Measurements from ENCODE around the gene TOB2. TPM values are rescaled to one million over a fixed set of nuclear protein-coding genes. Genes with fewer than 3 reads are reported as not detected.

The TOB2 gene
- total and polyA plus RNA-seq, 7 donors: 9.5 to 111 (median 26.1) TPM

GRCh38 chr22:41410311-41410751, 36.3 kb downstream of the TOB2 start:
- Histone ChIP-seq H3K27ac (peak overlapping the region; percentile 97), H3K4me3 (no peak overlapping the region), H3K27me3 (ENCODE audit: insufficient read depth in 3 of 3, low read length in 2 of 3) (no peaks in the 10 kb centered on the region), H3K36me3 (ENCODE audit: insufficient read depth in 1 of 2, low read depth in 1 of 2) (no peaks in the 10 kb centered on the region), H3K9me3 (no peaks in the 10 kb centered on the region), H3K4me1 (peaks cover 45% of the 10 kb centered on the region)
- TF ChIP-seq, protein P1, sequence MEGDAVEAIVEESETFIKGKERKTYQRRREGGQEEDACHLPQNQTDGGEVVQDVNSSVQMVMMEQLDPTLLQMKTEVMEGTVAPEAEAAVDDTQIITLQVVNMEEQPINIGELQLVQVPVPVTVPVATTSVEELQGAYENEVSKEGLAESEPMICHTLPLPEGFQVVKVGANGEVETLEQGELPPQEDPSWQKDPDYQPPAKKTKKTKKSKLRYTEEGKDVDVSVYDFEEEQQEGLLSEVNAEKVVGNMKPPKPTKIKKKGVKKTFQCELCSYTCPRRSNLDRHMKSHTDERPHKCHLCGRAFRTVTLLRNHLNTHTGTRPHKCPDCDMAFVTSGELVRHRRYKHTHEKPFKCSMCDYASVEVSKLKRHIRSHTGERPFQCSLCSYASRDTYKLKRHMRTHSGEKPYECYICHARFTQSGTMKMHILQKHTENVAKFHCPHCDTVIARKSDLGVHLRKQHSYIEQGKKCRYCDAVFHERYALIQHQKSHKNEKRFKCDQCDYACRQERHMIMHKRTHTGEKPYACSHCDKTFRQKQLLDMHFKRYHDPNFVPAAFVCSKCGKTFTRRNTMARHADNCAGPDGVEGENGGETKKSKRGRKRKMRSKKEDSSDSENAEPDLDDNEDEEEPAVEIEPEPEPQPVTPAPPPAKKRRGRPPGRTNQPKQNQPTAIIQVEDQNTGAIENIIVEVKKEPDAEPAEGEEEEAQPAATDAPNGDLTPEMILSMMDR (IDR thresholded peaks at IDR 0.05): no peak
- peak; percentile 64 to 78 (median 74) for ATAC-seq
- 17 to 37% (median 23%) methylated on average over 3 to 7 of the region's 7 CpGs for WGBS, 3 donors
- DNase-seq: peak; percentile 78 to 94
- intact Hi-C loops (cut with DNase I): no loop called here

- no peaks in the 10 kb centered on the region for H3K27me3 ChIP-seq (ENCODE audit: insufficient read depth in 3 of 3, low read length in 2 of 3)
- no peaks in the 10 kb centered on the region for H3K36me3 ChIP-seq (ENCODE audit: insufficient read depth in 1 of 2, low read depth in 1 of 2)
- TF ChIP-seq, protein P1 (IDR thresholded peaks at IDR 0.05): no peak
- ATAC-seq: no peak
- no peak overlapping the region for H3K4me3 ChIP-seq
- peak overlapping the region; percentile 97 for H3K27ac ChIP-seq
- 52 to 76% (median 55%) methylated on average over 8 of the region's 8 CpGs for WGBS, 3 donors
- DNase-seq: no peak
- intact Hi-C loops (cut with DNase I): no loop called here
- H3K9me3 ChIP-seq: no peaks in the 10 kb centered on the region
- H3K4me1 ChIP-seq: peaks cover 36% of the 10 kb centered on the region
Measured at GRCh38 chr22:41408665-41409064, 37.9 kb downstream of the TOB2 start.

- 76 to 84% (median 83%) methylated on average over 3 of the region's 3 CpGs for WGBS, 3 donors
- no peak overlapping the region for H3K27ac ChIP-seq
Measured at GRCh38 chr22:41407433-41407832, 39.2 kb downstream of the TOB2 start.

DNA sequence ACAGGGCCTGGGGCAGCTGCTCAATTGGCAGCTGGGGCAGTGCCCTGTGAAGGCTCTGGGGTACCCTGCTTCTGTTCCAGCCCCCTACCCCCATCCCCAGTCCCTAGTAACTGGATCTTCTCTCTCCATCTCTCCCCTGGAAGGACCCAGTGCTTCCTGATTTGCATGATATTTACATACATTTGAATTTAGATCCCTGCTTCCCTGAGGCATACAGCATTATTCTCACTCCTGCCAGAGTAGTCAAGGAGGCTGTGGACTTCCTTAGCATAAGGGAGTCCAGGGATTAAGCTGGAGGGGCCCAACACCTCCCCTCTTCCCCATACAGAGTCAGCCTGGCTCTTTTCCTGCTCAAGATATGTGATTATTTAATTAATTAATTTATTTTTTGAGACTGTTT, 40.2 kb downstream of the TOB2 start:
- Histone ChIP-seq H3K4me1 (peaks cover 40% of the 10 kb centered on the region), H3K36me3 (ENCODE audit: insufficient read depth in 1 of 2, low read depth in 1 of 2) (no peaks in the 10 kb centered on the region), H3K4me3 (no peak overlapping the region), H3K9me3 (no peaks in the 10 kb centered on the region), H3K27me3 (ENCODE audit: insufficient read depth in 3 of 3, low read length in 2 of 3) (no peaks in the 10 kb centered on the region), H3K27ac (no peak overlapping the region)
- intact Hi-C loops (cut with DNase I): no loop called here
- ATAC-seq (no peak), DNase-seq (no peak)
- TF ChIP-seq, protein P1 (IDR thresholded peaks at IDR 0.05): no peak

More at GRCh38 chr22:41407433-41407832, 39.2 kb downstream of the TOB2 start:
- Histone ChIP-seq H3K4me3 (no peak overlapping the region), H3K9me3 (no peaks in the 10 kb centered on the region), H3K36me3 (ENCODE audit: insufficient read depth in 1 of 2, low read depth in 1 of 2) (no peaks in the 10 kb centered on the region), H3K4me1 (peaks cover 38% of the 10 kb centered on the region), H3K27me3 (ENCODE audit: insufficient read depth in 3 of 3, low read length in 2 of 3) (no peaks in the 10 kb centered on the region)
- TF ChIP-seq, protein P1 (IDR thresholded peaks at IDR 0.05): no peak
- ATAC-seq (no peak), DNase-seq (no peak)
- intact Hi-C loops (cut with DNase I): no loop called here

DNA sequence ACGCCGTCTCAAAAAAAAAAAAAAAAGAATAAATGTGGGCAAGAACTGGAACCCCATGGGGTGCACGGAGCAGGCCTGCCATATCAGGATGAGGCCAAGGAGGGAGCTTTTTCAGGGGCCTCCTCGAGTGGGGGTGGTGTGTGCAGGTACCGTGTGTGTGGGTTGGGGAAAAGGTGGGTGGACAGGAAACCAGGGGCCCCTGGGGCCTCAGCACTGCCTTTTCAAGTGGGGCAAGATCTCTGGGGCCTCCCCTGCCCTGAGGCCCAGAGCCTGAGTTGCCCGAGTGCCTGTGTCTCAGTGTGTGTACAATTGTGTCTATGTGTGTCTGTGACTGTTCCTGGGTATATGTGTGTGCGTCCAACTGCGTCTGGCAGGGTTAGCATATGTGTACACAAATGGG, 41.0 kb downstream of the TOB2 start:
- no peaks in the 10 kb centered on the region for H3K27me3 ChIP-seq (ENCODE audit: insufficient read depth in 3 of 3, low read length in 2 of 3)
- no peak overlapping the region for H3K4me3 ChIP-seq
- WGBS, 3 donors: 86 to 94% (median 89%) methylated on average over 8 of the region's 8 CpGs
- DNase-seq (no peak), ATAC-seq (no peak)
- no peaks in the 10 kb centered on the region for H3K36me3 ChIP-seq (ENCODE audit: insufficient read depth in 1 of 2, low read depth in 1 of 2)
- intact Hi-C loops (cut with DNase I): loop anchor here in 1 of 2 donors (2.0 kb wide), 1 partner anchor 111 kb away; no protein-coding TSS in a partner anchor
- H3K27ac ChIP-seq: no peak overlapping the region
- H3K9me3 ChIP-seq: no peaks in the 10 kb centered on the region
- TF ChIP-seq, protein P1 (IDR thresholded peaks at IDR 0.05): no peak
- H3K4me1 ChIP-seq: peaks cover 32% of the 10 kb centered on the region

Measured in psoas muscle (tissue), 8 donors.